ENCODE measurements around the gene IGFBP2. TPM values are rescaled to one million over a fixed set of nuclear protein-coding genes. Genes with fewer than 3 reads are reported as not detected.

The IGFBP2 gene
- total RNA-seq, 1 experiment from 2014 or later: 363 TPM

DNA sequence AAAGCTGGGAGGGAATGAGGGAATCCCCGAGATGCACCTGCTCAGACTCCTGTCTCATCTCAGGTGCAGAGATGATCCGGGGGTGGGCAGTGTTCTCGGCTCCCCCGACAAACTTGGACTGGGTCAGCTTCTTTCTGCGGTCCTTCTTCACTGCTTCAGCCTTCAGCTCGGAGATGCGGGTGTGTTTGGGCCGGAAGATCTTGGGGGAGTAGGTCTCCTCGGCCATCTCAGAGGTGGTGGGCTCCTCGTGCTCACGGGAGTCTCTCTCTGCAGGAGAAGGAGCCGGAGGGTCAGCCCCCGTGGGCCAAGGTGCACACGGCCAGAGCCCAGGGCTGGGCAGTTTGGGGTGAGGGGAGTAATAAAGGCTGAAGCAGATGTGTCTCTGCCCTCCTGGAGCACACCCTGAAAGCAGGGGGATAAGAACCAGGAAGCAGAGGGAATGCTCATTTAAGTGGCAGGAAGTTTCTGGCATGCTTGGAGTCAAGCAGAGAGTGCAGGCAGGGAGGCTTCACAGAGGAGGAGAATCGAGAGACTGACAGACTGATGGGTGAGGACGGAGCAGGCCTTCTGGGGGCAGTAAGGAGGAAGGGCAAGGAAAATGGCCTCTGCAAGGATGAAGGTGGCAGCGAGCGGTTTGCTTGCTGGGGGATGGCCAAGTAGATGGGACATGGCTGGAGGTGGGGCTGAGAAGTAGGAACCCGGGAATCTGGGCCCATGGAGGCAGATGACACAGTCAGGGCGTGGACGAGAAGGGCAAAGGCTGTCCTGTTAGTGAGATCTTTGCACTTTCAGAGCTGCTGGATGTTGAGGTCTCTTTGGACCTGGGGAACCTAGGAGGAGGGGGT lies 45.8 kb downstream of the IGFBP2 start:
- H3K23ac ChIP-seq (ENCODE audit: insufficient read length, low read depth, low read length): no peak overlapping the region
- Mint-ChIP-seq H3K4me3 (no peak overlapping the region; a peak in 1 of 5 replicates), H3K27me3 (ENCODE audit: low read depth) (peaks cover 13% of the 10 kb centered on the region), H3K36me3 (ENCODE audit: insufficient read depth in 1 of 3, low read depth in 3 of 3) (no peaks in the 10 kb centered on the region), H3K4me1 (peaks cover 17 to 23% of the 10 kb centered on the region in 2 experiments), H3K27ac (peak overlapping the region in 1 of 3 experiments; percentile 45; a peak in 1 of 7 replicates), H3K9me3 (no peaks in the 10 kb centered on the region)
- H3K79me2 ChIP-seq (ENCODE audit: insufficient read depth, low read length): no peaks in the 10 kb centered on the region
- no peak overlapping the region for H3K18ac ChIP-seq (ENCODE audit: insufficient read length, low read depth, low read length)
- H2BK20ac ChIP-seq (ENCODE audit: low read depth, low read length, poor library complexity, severe bottlenecking): no peak overlapping the region
- no peak overlapping the region for H4K91ac ChIP-seq (ENCODE audit: insufficient read length, low read depth, low read length)
- no peaks in the 10 kb centered on the region for H3K27me3 ChIP-seq (ENCODE audit: insufficient read depth, low read length)
- no peak overlapping the region for H2BK120ac ChIP-seq (ENCODE audit: low read depth, low read length, poor library complexity, severe bottlenecking)
- no peak overlapping the region for H2AFZ ChIP-seq (ENCODE audit: low read length)
- no peak overlapping the region for H2BK12ac ChIP-seq (ENCODE audit: insufficient read length, low read depth, low read length)
- no peak overlapping the region for H3K56ac ChIP-seq (ENCODE audit: insufficient read length, low read depth, low read length)
- H2BK5ac ChIP-seq (ENCODE audit: insufficient read length, low read length): no peak overlapping the region
- no peak overlapping the region for H3K27ac ChIP-seq (ENCODE audit: insufficient read length, low read depth, low read length)
- H3K9ac ChIP-seq (ENCODE audit: extremely low read depth, insufficient read length, low read length): no peak overlapping the region
- peaks cover 5% of the 10 kb centered on the region; the same call in 1 of the 2 replicates for H3K4me1 ChIP-seq (ENCODE audit: insufficient read depth, low read length)
- no peaks in the 10 kb centered on the region for H4K20me1 ChIP-seq (ENCODE audit: control insufficient read depth, insufficient read depth, insufficient read length)
- no peaks in the 10 kb centered on the region for H3K79me1 ChIP-seq (ENCODE audit: insufficient read depth, low read depth, low read length, poor library complexity, severe bottlenecking)
- H3K4ac ChIP-seq (ENCODE audit: low read depth, low read length): no peak overlapping the region
- TF ChIP-seq, protein P1, sequence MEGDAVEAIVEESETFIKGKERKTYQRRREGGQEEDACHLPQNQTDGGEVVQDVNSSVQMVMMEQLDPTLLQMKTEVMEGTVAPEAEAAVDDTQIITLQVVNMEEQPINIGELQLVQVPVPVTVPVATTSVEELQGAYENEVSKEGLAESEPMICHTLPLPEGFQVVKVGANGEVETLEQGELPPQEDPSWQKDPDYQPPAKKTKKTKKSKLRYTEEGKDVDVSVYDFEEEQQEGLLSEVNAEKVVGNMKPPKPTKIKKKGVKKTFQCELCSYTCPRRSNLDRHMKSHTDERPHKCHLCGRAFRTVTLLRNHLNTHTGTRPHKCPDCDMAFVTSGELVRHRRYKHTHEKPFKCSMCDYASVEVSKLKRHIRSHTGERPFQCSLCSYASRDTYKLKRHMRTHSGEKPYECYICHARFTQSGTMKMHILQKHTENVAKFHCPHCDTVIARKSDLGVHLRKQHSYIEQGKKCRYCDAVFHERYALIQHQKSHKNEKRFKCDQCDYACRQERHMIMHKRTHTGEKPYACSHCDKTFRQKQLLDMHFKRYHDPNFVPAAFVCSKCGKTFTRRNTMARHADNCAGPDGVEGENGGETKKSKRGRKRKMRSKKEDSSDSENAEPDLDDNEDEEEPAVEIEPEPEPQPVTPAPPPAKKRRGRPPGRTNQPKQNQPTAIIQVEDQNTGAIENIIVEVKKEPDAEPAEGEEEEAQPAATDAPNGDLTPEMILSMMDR (conservative IDR thresholded peaks at IDR 0.05): no peak
- no peaks in the 10 kb centered on the region for H3K23me2 ChIP-seq (ENCODE audit: insufficient read length, low read depth, low read length, poor library complexity, severe bottlenecking)
- no peak for DNase-seq
- no peak overlapping the region for H3T11ph ChIP-seq (ENCODE audit: low read length)
- H3K14ac ChIP-seq (ENCODE audit: insufficient read depth, low read length): no peak overlapping the region; the same call in 1 of the 2 replicates
- H3K4me2 ChIP-seq (ENCODE audit: insufficient read depth, insufficient read length, low read length): no peak overlapping the region
- H4K8ac ChIP-seq (replicated peaks; ENCODE audit: insufficient read length, low read depth, low read length): no peak overlapping the region
- H2BK15ac ChIP-seq (ENCODE audit: low read depth, low read length): no peak overlapping the region
- no peak overlapping the region for H2AK5ac ChIP-seq (ENCODE audit: insufficient read length, low read length)
- H4K5ac ChIP-seq (ENCODE audit: insufficient read length, low read depth, low read length): no peak overlapping the region
- no peaks in the 10 kb centered on the region for H3K9me3 ChIP-seq (ENCODE audit: control insufficient read depth, low read depth, low read length)
- WGBS (ENCODE audit: extremely low coverage, insufficient read length, low lambda C conversion rate): no CpG with 5 or more reads among the region's 21 CpGs
